Activated T-cell treated with anti-CD3 and anti-CD28 coated beads, Interleukin-2, amount 50 U/mL, for 24 hours (primary cell): ENCODE data around the gene PTPRM.

Source experiments
- DNase-seq: peaks from one replicate; pipeline ENCODE4 v3.0.0-alpha.2; 2020
- H3K27ac Mint-ChIP-seq: 2 replicates; pipeline ENCODE4 v1.8.0; 2020; ENCODE audit warnings: mild to moderate bottlenecking, mixed read lengths
- H3K27me3 Mint-ChIP-seq: 2 replicates; pipeline ENCODE4 v1.8.0; 2020; ENCODE audit warnings: mixed read lengths
- H3K36me3 Mint-ChIP-seq: 2 replicates; pipeline ENCODE4 v1.8.0; 2020; ENCODE audit warnings: low read depth, mixed read lengths
- H3K4me1 Mint-ChIP-seq: 2 replicates; pipeline ENCODE4 v1.8.0; 2020; ENCODE audit warnings: low read depth, mixed read lengths
- H3K4me3 Mint-ChIP-seq: 2 replicates; pipeline ENCODE4 v1.8.0; 2020; ENCODE audit warnings: mild to moderate bottlenecking, moderate library complexity, mixed read lengths
- H3K9me3 Mint-ChIP-seq: 2 replicates; pipeline ENCODE4 v1.8.0; 2020; ENCODE audit warnings: mixed read lengths

PTPRM gene

GRCh38 chr18:7622721-7623120 lies 55.6 kb downstream of the PTPRM start:
- Mint-ChIP-seq H3K9me3 (no peaks in the 10 kb centered on the region), H3K36me3 (no peaks in the 10 kb centered on the region), H3K27ac (no peak overlapping the region), H3K27me3 (no peaks in the 10 kb centered on the region), H3K4me3 (no peak overlapping the region), H3K4me1 (no peaks in the 10 kb centered on the region)
- no peak for DNase-seq

DNA sequence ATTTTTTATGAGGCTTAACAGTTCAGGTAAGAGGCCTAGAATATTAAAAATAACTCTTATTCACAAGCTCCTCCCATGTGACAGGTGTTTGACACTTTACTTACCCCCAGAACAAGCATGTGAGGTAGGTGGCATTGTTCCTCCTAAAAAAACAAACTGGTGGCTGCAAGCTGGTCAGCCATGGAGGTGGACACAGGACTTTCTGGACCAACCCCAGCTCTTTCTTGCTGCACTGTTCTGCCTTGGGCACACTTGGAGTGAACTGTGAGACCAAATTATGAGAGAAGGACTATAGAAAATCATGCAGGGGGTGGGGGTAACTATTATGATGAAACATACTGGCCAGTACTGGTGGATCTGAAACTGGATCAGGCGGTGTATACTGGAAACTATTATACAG lies 56.6 kb downstream of the PTPRM start:
- Mint-ChIP-seq H3K4me1 (no peaks in the 10 kb centered on the region), H3K4me3 (no peak overlapping the region), H3K36me3 (no peaks in the 10 kb centered on the region), H3K27ac (no peak overlapping the region), H3K27me3 (no peaks in the 10 kb centered on the region), H3K9me3 (no peaks in the 10 kb centered on the region)
- no peak for DNase-seq

- no peak overlapping the region for H3K27ac Mint-ChIP-seq
- no peak overlapping the region for H3K4me3 Mint-ChIP-seq
- no peaks in the 10 kb centered on the region for H3K36me3 Mint-ChIP-seq
- H3K9me3 Mint-ChIP-seq, result no peaks in the 10 kb centered on the region
- no peaks in the 10 kb centered on the region for H3K4me1 Mint-ChIP-seq
- H3K27me3 Mint-ChIP-seq, result no peaks in the 10 kb centered on the region
- no peak for DNase-seq
Measured at GRCh38 chr18:7624697-7625096, 57.6 kb downstream of the PTPRM start.

- Mint-ChIP-seq H3K27ac (no peak overlapping the region), H3K4me3 (no peak overlapping the region), H3K9me3 (no peaks in the 10 kb centered on the region), H3K27me3 (no peaks in the 10 kb centered on the region), H3K36me3 (no peaks in the 10 kb centered on the region), H3K4me1 (no peaks in the 10 kb centered on the region)
- DNase-seq, result no peak
Measured at GRCh38 chr18:7626175-7626921, 59.2 kb downstream of the PTPRM start.

DNA sequence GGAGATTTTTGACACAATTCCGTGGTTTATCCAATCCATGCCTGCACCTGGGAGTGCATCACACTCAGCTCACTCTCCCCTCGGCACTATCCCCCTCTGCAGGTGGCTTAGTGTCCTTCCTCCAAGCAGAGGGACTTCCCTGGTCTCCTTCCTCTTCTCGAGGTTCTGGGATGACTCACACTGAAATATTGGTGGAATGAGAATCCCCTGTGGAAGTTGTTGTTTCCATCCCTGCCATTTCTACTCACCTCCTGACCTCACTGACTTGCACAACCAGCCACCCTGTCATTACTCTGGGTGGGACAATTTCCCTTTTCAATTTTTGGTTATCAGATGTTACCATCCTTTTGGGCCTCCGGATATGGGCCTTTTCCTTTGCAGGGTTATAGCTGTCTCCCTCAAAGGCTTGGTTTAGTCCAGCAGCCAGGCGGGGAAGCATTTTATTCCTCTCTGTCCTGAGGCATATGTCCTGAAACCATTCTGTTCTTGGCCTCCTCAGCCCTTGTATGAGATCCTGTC lies 59.9 kb downstream of the PTPRM start:
- DNase-seq, result no peak
- Mint-ChIP-seq H3K27me3 (no peaks in the 10 kb centered on the region), H3K4me3 (no peak overlapping the region), H3K4me1 (no peaks in the 10 kb centered on the region), H3K27ac (no peak overlapping the region), H3K36me3 (no peaks in the 10 kb centered on the region), H3K9me3 (no peaks in the 10 kb centered on the region)

DNA sequence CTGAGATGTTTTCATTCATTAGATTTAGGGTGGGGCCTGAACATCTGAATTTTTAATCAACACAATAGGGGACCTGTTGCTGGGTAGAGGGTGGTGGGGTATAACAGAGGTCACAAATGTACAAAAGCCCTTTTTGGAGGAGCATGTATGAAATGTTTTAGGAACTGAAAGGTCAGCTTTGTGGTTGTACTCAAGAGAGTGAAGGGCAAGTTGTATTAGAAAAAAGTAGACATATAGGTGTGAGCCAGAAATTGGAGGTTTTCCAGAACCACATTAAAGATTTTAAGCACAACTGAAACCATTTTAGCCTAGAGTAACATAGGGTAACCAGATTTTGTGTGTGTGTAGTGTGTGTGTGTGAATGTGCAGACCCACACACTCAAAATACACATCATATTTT lies 62.3 kb downstream of the PTPRM start:
- H3K9me3 Mint-ChIP-seq, result no peaks in the 10 kb centered on the region
- DNase-seq, result no peak
- H3K27me3 Mint-ChIP-seq, result no peaks in the 10 kb centered on the region

GRCh38 chr18:7630731-7631442 lies 63.8 kb downstream of the PTPRM start:
- Mint-ChIP-seq H3K27ac (no peak overlapping the region), H3K36me3 (no peaks in the 10 kb centered on the region), H3K4me1 (no peaks in the 10 kb centered on the region), H3K9me3 (no peaks in the 10 kb centered on the region), H3K27me3 (no peaks in the 10 kb centered on the region), H3K4me3 (no peak overlapping the region)
- DNase-seq, result no peak

More for the DNA sequence above, 62.3 kb downstream of the PTPRM start:
- H3K27ac Mint-ChIP-seq, result no peak overlapping the region
- H3K36me3 Mint-ChIP-seq, result no peaks in the 10 kb centered on the region
- H3K4me1 Mint-ChIP-seq, result no peaks in the 10 kb centered on the region
- H3K4me3 Mint-ChIP-seq, result no peak overlapping the region

DNA sequence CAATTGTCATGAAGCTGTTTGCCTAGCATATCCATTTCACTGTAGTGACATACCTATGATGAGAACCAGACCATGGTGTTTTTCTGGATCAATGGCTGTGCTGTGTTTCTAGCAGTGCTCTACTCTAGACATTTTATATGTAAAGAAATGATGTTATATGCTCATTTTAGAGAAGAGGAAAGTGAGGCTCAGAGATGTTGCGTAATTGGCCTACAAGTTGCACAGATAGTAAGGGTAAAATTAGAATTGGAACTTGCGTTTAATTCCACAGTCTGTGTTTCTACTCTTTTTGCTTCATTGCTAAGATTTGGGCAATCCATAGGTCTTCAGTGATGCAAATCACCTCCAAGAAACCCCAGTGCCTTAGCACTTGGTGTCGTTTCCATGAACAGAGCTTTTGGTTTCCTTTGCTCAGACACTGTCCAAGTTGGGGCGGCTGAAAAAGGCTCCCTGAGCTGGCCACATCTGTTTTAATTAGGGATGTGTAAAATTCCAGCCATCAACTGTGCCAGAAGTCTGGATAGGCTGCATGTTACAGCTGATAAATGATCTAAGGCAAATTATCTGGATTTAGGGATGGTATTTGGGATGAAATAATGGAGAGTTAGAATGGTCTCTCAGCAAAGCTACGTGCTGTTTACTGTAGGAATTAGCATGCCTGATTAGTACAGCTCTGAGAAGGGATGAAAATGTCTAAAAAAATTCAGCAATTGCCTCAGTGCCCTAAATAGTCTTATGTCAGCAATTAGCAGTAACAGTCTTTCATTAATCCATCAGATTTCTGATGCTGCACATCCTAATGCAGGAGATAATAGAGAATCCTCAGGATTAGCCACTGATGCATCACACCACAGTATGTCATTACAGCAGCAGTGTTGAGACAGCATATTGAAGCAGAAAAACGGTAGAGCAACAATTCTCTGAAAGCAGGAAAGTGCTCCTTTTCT lies 65.3 kb downstream of the PTPRM start:
- Mint-ChIP-seq H3K9me3 (no peaks in the 10 kb centered on the region), H3K27ac (no peak overlapping the region), H3K4me3 (no peak overlapping the region)

DNA sequence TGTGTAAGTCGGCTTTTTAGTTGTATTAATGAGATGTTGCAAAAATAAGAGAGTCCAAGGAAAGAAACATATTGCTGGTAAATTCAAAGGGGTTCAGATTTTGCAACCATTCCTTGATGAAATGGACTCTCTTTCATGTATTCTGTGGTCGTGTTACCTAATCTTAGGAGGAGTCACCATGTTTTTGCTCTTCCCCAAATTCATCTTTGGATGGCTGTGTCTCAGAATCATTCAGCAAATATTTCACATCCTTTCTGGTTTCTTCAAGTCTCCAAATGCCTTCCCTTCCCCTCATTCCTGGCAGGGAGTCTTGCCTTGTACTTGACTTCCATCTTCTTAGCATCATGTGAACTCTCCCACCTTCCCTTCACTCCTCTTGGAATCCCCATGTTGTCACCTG lies 66.1 kb downstream of the PTPRM start:
- no peaks in the 10 kb centered on the region for H3K27me3 Mint-ChIP-seq
- H3K27ac Mint-ChIP-seq, result no peak overlapping the region
- no peak for DNase-seq
- H3K4me3 Mint-ChIP-seq, result no peak overlapping the region
- H3K36me3 Mint-ChIP-seq, result no peaks in the 10 kb centered on the region
- no peaks in the 10 kb centered on the region for H3K9me3 Mint-ChIP-seq
- H3K4me1 Mint-ChIP-seq, result no peaks in the 10 kb centered on the region

More for the DNA sequence above, 65.3 kb downstream of the PTPRM start:
- no peaks in the 10 kb centered on the region for H3K4me1 Mint-ChIP-seq
- H3K27me3 Mint-ChIP-seq, result no peaks in the 10 kb centered on the region
- no peak for DNase-seq
- no peaks in the 10 kb centered on the region for H3K36me3 Mint-ChIP-seq

- Mint-ChIP-seq H3K4me3 (no peak overlapping the region), H3K9me3 (peaks cover under 1% of the 10 kb centered on the region), H3K27me3 (no peaks in the 10 kb centered on the region), H3K27ac (no peak overlapping the region), H3K36me3 (no peaks in the 10 kb centered on the region), H3K4me1 (no peaks in the 10 kb centered on the region)
- no peak for DNase-seq
Measured at GRCh38 chr18:7635948-7636347, 68.8 kb downstream of the PTPRM start.

GRCh38 chr18:7637269-7637668 lies 70.2 kb downstream of the PTPRM start:
- Mint-ChIP-seq H3K27ac (no peak overlapping the region), H3K9me3 (peaks cover 6% of the 10 kb centered on the region), H3K27me3 (no peaks in the 10 kb centered on the region), H3K4me3 (no peak overlapping the region), H3K4me1 (no peaks in the 10 kb centered on the region), H3K36me3 (no peaks in the 10 kb centered on the region)
- no peak for DNase-seq

GRCh38 chr18:7638321-7638720 lies 71.2 kb downstream of the PTPRM start:
- H3K4me3 Mint-ChIP-seq, result no peak overlapping the region
- H3K27ac Mint-ChIP-seq, result no peak overlapping the region
- no peaks in the 10 kb centered on the region for H3K27me3 Mint-ChIP-seq
- no peaks in the 10 kb centered on the region for H3K36me3 Mint-ChIP-seq
- H3K4me1 Mint-ChIP-seq, result no peaks in the 10 kb centered on the region
- DNase-seq, result no peak
- peaks cover 6% of the 10 kb centered on the region for H3K9me3 Mint-ChIP-seq

- peaks cover 6% of the 10 kb centered on the region for H3K9me3 Mint-ChIP-seq
- no peak overlapping the region for H3K27ac Mint-ChIP-seq
- H3K4me3 Mint-ChIP-seq, result no peak overlapping the region
- H3K4me1 Mint-ChIP-seq, result no peaks in the 10 kb centered on the region
- no peak for DNase-seq
- no peaks in the 10 kb centered on the region for H3K27me3 Mint-ChIP-seq
- no peaks in the 10 kb centered on the region for H3K36me3 Mint-ChIP-seq
Measured at GRCh38 chr18:7641813-7642212, 74.7 kb downstream of the PTPRM start.

DNA sequence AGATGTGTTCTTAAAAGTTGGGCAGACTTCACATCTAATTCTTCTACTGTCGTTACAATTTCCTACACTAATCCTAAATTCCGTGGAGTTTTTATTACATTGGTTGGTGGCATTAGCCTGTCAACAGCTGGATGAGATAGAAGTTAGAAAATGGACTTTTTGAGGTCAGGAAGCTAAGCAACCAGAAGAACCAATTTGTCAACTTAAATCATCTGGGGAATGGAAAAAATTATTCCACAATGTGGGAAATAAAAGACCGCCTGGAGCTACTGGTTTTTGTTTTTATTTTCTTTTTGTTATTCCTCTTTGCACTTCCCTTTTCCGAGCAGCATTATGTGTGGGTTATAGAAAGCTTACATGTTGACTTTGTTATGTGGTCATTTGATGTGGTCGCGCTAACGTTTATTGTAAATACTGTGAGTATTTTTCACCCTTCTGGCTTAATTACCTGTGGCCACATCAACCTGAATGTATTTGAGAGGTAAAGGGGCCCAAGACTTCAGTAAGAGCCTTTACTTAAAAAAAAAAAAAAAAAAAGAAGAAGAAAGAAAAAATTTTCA lies 75.3 kb downstream of the PTPRM start:
- H3K4me1 Mint-ChIP-seq, result no peaks in the 10 kb centered on the region
- no peak overlapping the region for H3K4me3 Mint-ChIP-seq
- peaks cover 6% of the 10 kb centered on the region for H3K9me3 Mint-ChIP-seq
- no peaks in the 10 kb centered on the region for H3K36me3 Mint-ChIP-seq
- H3K27ac Mint-ChIP-seq, result no peak overlapping the region
- no peak for DNase-seq
- no peaks in the 10 kb centered on the region for H3K27me3 Mint-ChIP-seq
